Body of pancreas (tissue), 4 donors: Measurements from ENCODE around the gene SPRED3.

Source experiments
- POLR2A ChIP-seq, 3 donors: fragments of 450-650 bp; IDR thresholded peaks; one replicate each; pipeline ENCODE4 v1.6.1; 2016; ENCODE audit warnings: antibody characterized with exemption in 3 of 3, mild to moderate bottlenecking in 2 of 3
- TF ChIP-seq, protein P1 (sequence below), 7 experiments: fragments of 450-650 bp in 4 of 7; fragments of 200-600 bp in 3 of 7; sonication (generic) in 3 of 7; IDR thresholded peaks; one replicate each; pipeline ENCODE4 v1.5.1; 2016 to 2019; ENCODE audit warnings: antibody characterized with exemption in 7 of 7

DNA sequence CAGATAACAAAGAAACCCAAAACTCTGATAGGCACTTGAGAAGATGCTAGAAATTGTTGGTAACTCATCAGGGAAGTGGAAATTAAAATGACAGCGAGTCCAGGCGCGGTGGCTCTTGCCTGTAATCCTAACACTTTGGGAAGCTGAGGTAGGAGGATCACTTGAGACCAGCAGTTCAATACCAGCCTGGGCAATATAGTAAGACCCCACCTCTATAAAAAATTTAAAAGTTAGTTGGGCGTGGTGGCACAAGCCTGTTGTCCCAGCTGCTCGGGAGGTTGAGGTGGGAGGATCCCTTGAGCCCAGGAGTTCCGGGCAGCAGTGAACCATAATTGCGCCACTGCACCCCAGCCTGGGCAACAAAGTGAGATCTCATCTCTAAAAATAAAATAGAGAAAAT lies 42.4 kb downstream of the SPRED3 start:
- no peak for TF ChIP-seq POLR2A (IDR thresholded peaks at IDR 0.05)
- TF ChIP-seq, protein P1, sequence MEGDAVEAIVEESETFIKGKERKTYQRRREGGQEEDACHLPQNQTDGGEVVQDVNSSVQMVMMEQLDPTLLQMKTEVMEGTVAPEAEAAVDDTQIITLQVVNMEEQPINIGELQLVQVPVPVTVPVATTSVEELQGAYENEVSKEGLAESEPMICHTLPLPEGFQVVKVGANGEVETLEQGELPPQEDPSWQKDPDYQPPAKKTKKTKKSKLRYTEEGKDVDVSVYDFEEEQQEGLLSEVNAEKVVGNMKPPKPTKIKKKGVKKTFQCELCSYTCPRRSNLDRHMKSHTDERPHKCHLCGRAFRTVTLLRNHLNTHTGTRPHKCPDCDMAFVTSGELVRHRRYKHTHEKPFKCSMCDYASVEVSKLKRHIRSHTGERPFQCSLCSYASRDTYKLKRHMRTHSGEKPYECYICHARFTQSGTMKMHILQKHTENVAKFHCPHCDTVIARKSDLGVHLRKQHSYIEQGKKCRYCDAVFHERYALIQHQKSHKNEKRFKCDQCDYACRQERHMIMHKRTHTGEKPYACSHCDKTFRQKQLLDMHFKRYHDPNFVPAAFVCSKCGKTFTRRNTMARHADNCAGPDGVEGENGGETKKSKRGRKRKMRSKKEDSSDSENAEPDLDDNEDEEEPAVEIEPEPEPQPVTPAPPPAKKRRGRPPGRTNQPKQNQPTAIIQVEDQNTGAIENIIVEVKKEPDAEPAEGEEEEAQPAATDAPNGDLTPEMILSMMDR (IDR thresholded peaks at IDR 0.05): no peak
